Astrocyte (in vitro differentiated cells and primary cell): ENCODE measurements around the gene INPP5A. TPM values are rescaled to one million over a fixed set of nuclear protein-coding genes. Genes with fewer than 3 reads are reported as not detected.

ENCODE experiments used
- DNase-seq: peaks from one replicate; pipeline ENCODE4 v3.0.0-alpha.2; 2010; ENCODE audit warnings: low read depth
- FAIRE-seq: peaks from 2 replicates; lab custom pipeline; 2011; peaks lifted over from hg19 to GRCh38; lab: Jason Lieb, UNC
- H2AFZ ChIP-seq: 2 replicates; pipeline ENCODE4 v1.6.0; 2012; ENCODE audit warnings: low read depth, low read length, inconsistent platforms
- H3K27ac ChIP-seq: 2 replicates; pipeline ENCODE4 v1.5.1; 2011; ENCODE audit warnings: low read depth, low read length, inconsistent platforms
- H3K27me3 ChIP-seq: 2 replicates; pipeline ENCODE4 v1.6.0; 2011; ENCODE audit warnings: low read length, inconsistent platforms; ENCODE audit not compliant: insufficient read depth
- H3K36me3 ChIP-seq: 2 replicates; pipeline ENCODE4 v1.5.1; 2011; ENCODE audit warnings: low read length, inconsistent platforms; ENCODE audit not compliant: insufficient read depth
- H3K4me1 ChIP-seq: 2 replicates; pipeline ENCODE4 v1.5.1; 2011; ENCODE audit warnings: low read length, inconsistent platforms; ENCODE audit not compliant: insufficient read depth
- H3K4me2 ChIP-seq: 2 replicates; pipeline ENCODE4 v1.6.0; 2012; ENCODE audit warnings: low read length, inconsistent platforms
- H3K4me3 ChIP-seq: 2 replicates; pipeline ENCODE4 v1.5.1; 2011; ENCODE audit warnings: low read depth, mild to moderate bottlenecking, low read length, inconsistent platforms; ENCODE audit not compliant: insufficient read depth
- H3K79me2 ChIP-seq: 2 replicates; pipeline ENCODE4 v1.6.0; 2012; ENCODE audit warnings: mild to moderate bottlenecking, low read length, inconsistent platforms; ENCODE audit not compliant: insufficient read depth
- H3K9ac ChIP-seq: 2 replicates; pipeline ENCODE4 v1.6.0; 2012; ENCODE audit warnings: mild to moderate bottlenecking, low read length, inconsistent platforms
- H3K9me3 ChIP-seq: 2 replicates; pipeline ENCODE4 v1.5.1; 2012; ENCODE audit warnings: low read depth, mild to moderate bottlenecking, low read length, inconsistent platforms; ENCODE audit not compliant: insufficient read depth
- H4K20me1 ChIP-seq: 2 replicates; pipeline ENCODE4 v1.6.0; 2012; ENCODE audit warnings: low read length, inconsistent platforms; ENCODE audit not compliant: insufficient read depth
- H3K27ac Mint-ChIP-seq: one replicate; pipeline ENCODE4 v1.8.0; 2021; ENCODE audit warnings: mild to moderate bottlenecking, mixed read lengths; ENCODE audit not compliant: unreplicated experiment
- H3K27me3 Mint-ChIP-seq: one replicate; pipeline ENCODE4 v1.8.0; 2021; ENCODE audit warnings: low read depth, mixed read lengths; ENCODE audit not compliant: unreplicated experiment
- H3K36me3 Mint-ChIP-seq: one replicate; pipeline ENCODE4 v1.8.0; 2021; ENCODE audit warnings: low read depth, mixed read lengths; ENCODE audit not compliant: unreplicated experiment
- H3K4me1 Mint-ChIP-seq: one replicate; pipeline ENCODE4 v1.8.0; 2021; ENCODE audit warnings: low read depth, mixed read lengths; ENCODE audit not compliant: unreplicated experiment
- H3K4me3 Mint-ChIP-seq: one replicate; pipeline ENCODE4 v1.8.0; 2021; ENCODE audit warnings: mild to moderate bottlenecking, moderate library complexity, mixed read lengths; ENCODE audit not compliant: unreplicated experiment
- H3K9me3 Mint-ChIP-seq: one replicate; pipeline ENCODE4 v1.8.0; 2021; ENCODE audit warnings: mild to moderate bottlenecking, mixed read lengths; ENCODE audit not compliant: unreplicated experiment
- CTCF ChIP-seq: IDR thresholded peaks from 2 replicates; pipeline ENCODE4 v1.5.1; 2011; ENCODE audit warnings: low read depth, mild to moderate bottlenecking, inconsistent platforms, low read length, moderate library complexity; ENCODE audit not compliant: insufficient read depth
- EZH2 ChIP-seq: IDR thresholded peaks from 2 replicates; pipeline ENCODE4 v1.6.1; 2012; ENCODE audit warnings: mild to moderate bottlenecking, low read length, inconsistent platforms; ENCODE audit not compliant: insufficient read depth
- total RNA-seq: library from RNA; stranded (reverse); gene quantifications from 2 replicates; pipeline ENCODE4 v1.2.1, GENCODE V29; 2021

The INPP5A gene
- total RNA-seq, 1 donor from 2014 or later = 39.1 TPM

- Histone ChIP-seq H3K4me1 (no peaks in the 10 kb centered on the region), H2AFZ (no peak overlapping the region), H3K27ac (no peak overlapping the region), H3K4me3 (no peak overlapping the region), H3K36me3 (no peaks in the 10 kb centered on the region), H3K9ac (no peak overlapping the region), H3K79me2 (peaks cover 30% of the 10 kb centered on the region), H3K4me2 (no peak overlapping the region), H4K20me1 (peaks cover 52% of the 10 kb centered on the region), H3K27me3 (no peaks in the 10 kb centered on the region), H3K9me3 (no peaks in the 10 kb centered on the region)
- H3K4me3 Mint-ChIP-seq = no peak overlapping the region
- H3K27ac Mint-ChIP-seq = no peak overlapping the region
- peaks cover 1% of the 10 kb centered on the region for H3K36me3 Mint-ChIP-seq
- DNase-seq (no peak), FAIRE-seq (no peak)
- no peaks in the 10 kb centered on the region for H3K9me3 Mint-ChIP-seq
- H3K4me1 Mint-ChIP-seq = no peaks in the 10 kb centered on the region
- TF ChIP-seq CTCF (no peak), EZH2 (no peak)
- no peaks in the 10 kb centered on the region for H3K27me3 Mint-ChIP-seq
Observed at GRCh38 chr10:132645630-132646442, 108.2 kb downstream of the INPP5A start.

- TF ChIP-seq CTCF = no peak
- TF ChIP-seq EZH2 = no peak
- Histone ChIP-seq H3K4me1 (no peaks in the 10 kb centered on the region), H3K4me3 (no peak overlapping the region), H3K9me3 (no peaks in the 10 kb centered on the region), H3K27ac (no peak overlapping the region), H3K36me3 (no peaks in the 10 kb centered on the region), H3K9ac (no peak overlapping the region), H4K20me1 (peaks cover 45% of the 10 kb centered on the region), H3K27me3 (no peaks in the 10 kb centered on the region), H3K79me2 (peaks cover 23% of the 10 kb centered on the region), H2AFZ (no peak overlapping the region), H3K4me2 (no peak overlapping the region)
- FAIRE-seq (no peak), DNase-seq (no peak)
- no peaks in the 10 kb centered on the region for H3K27me3 Mint-ChIP-seq
- H3K36me3 Mint-ChIP-seq = peaks cover 1% of the 10 kb centered on the region
- H3K4me1 Mint-ChIP-seq = no peaks in the 10 kb centered on the region
- no peak overlapping the region for H3K4me3 Mint-ChIP-seq
- no peak overlapping the region for H3K27ac Mint-ChIP-seq
- H3K9me3 Mint-ChIP-seq = no peaks in the 10 kb centered on the region
Observed at GRCh38 chr10:132646443-132647097, 109.0 kb downstream of the INPP5A start.
